ENCODE data around the gene S100A3. TPM values are rescaled to one million over a fixed set of nuclear protein-coding genes. Genes with fewer than 3 reads are reported as not detected.
A peak's percentile ranks its signal among the peaks of the same experiment; 100 is the strongest.

S100A3 gene
- polyA plus RNA-seq, 1 of the 3 experiments (the other 2 are of a cell fraction): 11.8 TPM

- peak; percentile 93; the same call in 1 of the 2 replicates for TF ChIP-seq RXRA (IDR thresholded peaks at IDR 0.05; ENCODE audit: borderline replicate concordance, low read depth)
- peak; percentile 18; the same call in 1 of the 2 replicates for TF ChIP-seq ELF1 (IDR thresholded peaks at IDR 0.05)
- TF ChIP-seq YY1 (IDR thresholded peaks at IDR 0.05; ENCODE audit: low read depth): no peak
- 0 out of 2 replicates have a peak, but pooled peaks have one; percentile 44 for TF ChIP-seq REST (IDR thresholded peaks at IDR 0.05; ENCODE audit: low read depth, low read length)
Measured at GRCh38 chr1:153566414-153567371, 17.6 kb upstream of the S100A3 start (continued).

GRCh38 chr1:153565529-153566374 lies 16.7 kb upstream of the S100A3 start, which contains the start of gene S100A2:
Gene S100A2, minus strand, starts transcription at chr1:153565844. Its CDS starts 1,967 bp downstream, at chr1:153563877.
- Histone ChIP-seq H3K36me3 (replicated peaks in 1 of 2; ENCODE audit: control insufficient read depth in 1 of 2, insufficient read depth in 2 of 2, low read length in 1 of 2) (no peaks in the 10 kb centered on the region), H3K27ac (ENCODE audit: low read depth in 2 of 2, low read length in 1 of 2) (peak within 1 kb of the TSS; percentile 95 to 99), H3F3A (replicated peaks; ENCODE audit: insufficient read depth) (peaks cover 5% of the 10 kb centered on the region), H3K9me3 (no peaks in the 10 kb centered on the region), H3K9me2 (no peaks in the 10 kb centered on the region), H4K20me1 (ENCODE audit: insufficient read depth) (no peaks in the 10 kb centered on the region), H2AFZ (ENCODE audit: low read depth) (peak within 1 kb of the TSS; percentile 64; the same call in 1 of the 2 replicates), H3K4me3 (ENCODE audit: low read depth in 2 of 2, low read length in 1 of 2) (no peak within 1 kb of the TSS), H3K27me3 (ENCODE audit: insufficient read depth) (no peaks in the 10 kb centered on the region), H3K4me2 (peak within 1 kb of the TSS; percentile 70), H3K4me1 (ENCODE audit: control insufficient read depth in 1 of 2, insufficient read depth in 2 of 2, low read depth in 1 of 2, low read length in 1 of 2) (peaks cover 35 to 43% of the 10 kb centered on the region in 2 experiments), H3K9ac (peak within 1 kb of the TSS; percentile 82), H3K79me2 (ENCODE audit: insufficient read depth) (peaks cover 26% of the 10 kb centered on the region)
- WGBS (ENCODE audit: low lambda C conversion rate): 15% methylated on average over 6 of the region's 8 CpGs
- POLR2A ChIA-PET: no interaction called here
- CTCF ChIA-PET: interaction anchor here (1.0 to 7.2 kb wide), 5 partner anchors 33 to 213 kb away, joined by 4 to 81 read pairs (median 6); no protein-coding TSS in a partner anchor
- no peak for DNase-seq
- TF ChIP-seq IRF3 (IDR thresholded peaks at IDR 0.05; ENCODE audit: low read depth, low read length) (no peak), USF2 (IDR thresholded peaks at IDR 0.05; ENCODE audit: borderline replicate concordance, low read depth, low read length) (no peak), TCF12 (IDR thresholded peaks at IDR 0.05) (peak; percentile 81), PBX3 (IDR thresholded peaks at IDR 0.05) (peak; percentile 62; the same call in 1 of the 2 replicates), YY1 (IDR thresholded peaks at IDR 0.05; ENCODE audit: low read depth) (no peak), EZH2phosphoT487 (IDR thresholded peaks at IDR 0.05; ENCODE audit: borderline replicate concordance, low read depth) (no peak), RAD21 (IDR thresholded peaks at IDR 0.05; ENCODE audit: low read length) (no peak), MEF2A (IDR thresholded peaks at IDR 0.05; ENCODE audit: borderline replicate concordance, low read depth) (no peak), MXI1 (IDR thresholded peaks at IDR 0.05; ENCODE audit: low read depth, low read length) (no peak), USF1 (IDR thresholded peaks at IDR 0.05; ENCODE audit: borderline replicate concordance, low read depth) (no peak), JUND (IDR thresholded peaks at IDR 0.05) (peak; percentile 71), RXRA (IDR thresholded peaks at IDR 0.05; ENCODE audit: borderline replicate concordance, low read depth) (peak; percentile 56; the same call in 1 of the 2 replicates), SIN3A (IDR thresholded peaks at IDR 0.05; ENCODE audit: borderline replicate concordance, low read depth, low read length) (no peak), CHD2 (IDR thresholded peaks at IDR 0.05; ENCODE audit: low read length, partially characterized antibody) (no peak), GATA2 (CRISPR knock-in tag; IDR thresholded peaks at IDR 0.05) (no peak)
